Measurements from ENCODE around the gene MTERF4.

The MTERF4 gene

DNA sequence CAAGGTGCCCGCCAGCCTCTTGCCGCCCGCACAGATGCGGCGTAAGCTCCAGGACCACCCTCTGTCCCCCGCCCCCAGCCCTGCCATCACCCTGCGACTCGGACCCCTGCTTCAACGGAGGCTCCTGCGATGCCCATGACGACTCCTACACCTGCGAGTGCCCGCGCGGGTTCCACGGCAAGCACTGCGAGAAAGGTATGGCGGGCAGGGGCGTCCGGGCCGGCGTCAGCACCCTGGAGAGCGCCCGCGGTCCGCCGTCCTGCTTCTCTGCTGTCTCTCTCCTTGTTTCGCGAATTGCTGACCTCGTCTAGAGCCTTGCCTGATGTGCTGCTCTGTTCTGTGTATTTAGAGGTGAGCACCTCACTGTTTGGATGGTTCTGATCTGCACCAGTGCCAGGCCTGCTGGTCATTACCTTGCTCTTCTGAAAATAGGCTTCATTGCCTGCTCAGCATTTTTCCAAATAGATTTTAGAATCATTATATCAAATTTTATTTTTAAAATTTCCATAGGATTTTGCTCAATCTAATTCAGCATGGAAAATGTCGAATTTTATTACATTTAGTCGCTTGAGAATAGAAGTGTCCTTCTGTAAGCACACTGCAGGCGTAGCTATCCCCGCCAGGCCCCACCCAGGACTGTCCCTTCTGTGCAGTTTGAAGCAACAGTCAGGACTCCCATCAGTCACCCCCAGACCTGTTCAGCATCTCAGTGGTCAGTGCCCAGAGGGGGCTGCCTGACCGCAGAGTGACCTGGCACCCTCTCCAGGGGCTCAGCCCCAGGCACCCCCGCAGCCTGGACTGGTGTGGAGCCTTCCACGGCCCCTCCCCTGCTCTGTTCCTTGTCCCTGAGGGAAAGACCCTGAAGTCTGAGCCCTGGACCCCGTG is 52.1 kb downstream of the MTERF4 start:
- Mint-ChIP-seq H3K9me3 (no peaks in the 10 kb centered on the region), H3K27me3 (no peaks in the 10 kb centered on the region), H3K27ac (no peak overlapping the region), H3K36me3 (peaks cover 65% of the 10 kb centered on the region), H3K4me3 (no peak overlapping the region), H3K4me1 (no peaks in the 10 kb centered on the region)
- ATAC-seq: no peak

DNA sequence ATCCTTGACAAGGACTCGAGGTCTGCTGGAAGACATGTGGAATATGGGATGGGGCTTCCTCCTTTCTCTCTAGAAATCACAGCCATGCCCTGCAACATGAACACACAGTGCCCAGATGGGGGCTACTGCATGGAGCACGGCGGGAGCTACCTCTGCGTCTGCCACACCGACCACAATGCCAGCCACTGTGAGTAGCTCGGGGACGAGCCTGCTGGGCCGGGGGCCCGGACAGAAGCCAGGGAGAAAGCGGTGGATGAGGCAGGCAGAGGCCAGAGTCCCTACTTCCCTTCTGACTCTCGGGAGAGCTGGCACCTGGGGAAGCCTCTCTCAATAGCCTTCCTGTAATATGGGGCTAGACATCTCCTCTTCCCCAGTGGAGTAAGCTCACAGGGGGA is 53.1 kb downstream of the MTERF4 start:
- Mint-ChIP-seq H3K27ac (no peak overlapping the region), H3K4me3 (no peak overlapping the region)

DNA sequence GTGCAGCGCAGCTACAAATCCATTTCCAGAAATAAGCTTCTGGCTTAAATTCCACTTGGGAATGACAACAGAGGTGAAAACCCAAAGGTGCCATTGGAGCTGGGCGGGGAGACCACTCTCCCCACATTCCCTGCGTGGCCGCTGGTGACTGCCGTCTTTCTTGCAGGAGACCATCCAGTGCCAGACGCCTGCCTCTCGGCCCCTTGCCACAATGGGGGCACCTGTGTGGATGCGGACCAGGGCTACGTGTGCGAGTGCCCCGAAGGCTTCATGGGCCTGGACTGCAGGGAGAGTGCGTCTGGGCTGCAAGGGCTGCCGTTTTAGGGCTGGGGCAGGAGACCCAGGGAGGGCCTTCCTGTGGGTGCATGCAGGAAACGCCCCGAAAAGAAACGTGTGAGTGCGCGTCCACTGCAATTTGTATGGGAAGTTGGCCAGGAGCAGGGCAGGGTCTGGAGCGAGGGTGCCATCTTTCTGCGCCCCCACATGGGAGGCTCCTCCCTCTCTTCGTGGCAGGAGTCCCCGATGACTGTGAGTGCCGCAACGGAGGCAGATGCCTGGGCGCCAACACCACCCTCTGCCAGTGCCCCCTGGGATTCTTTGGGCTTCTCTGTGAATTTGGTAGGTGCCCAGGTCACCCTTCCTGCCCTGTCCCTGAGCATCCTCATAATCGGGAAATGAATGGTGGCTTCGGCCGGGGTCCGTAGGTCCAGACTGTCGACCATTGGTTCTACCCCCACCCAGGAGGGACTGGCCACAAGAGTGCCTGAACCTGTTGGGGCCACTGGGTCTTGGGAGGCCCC is 53.7 kb downstream of the MTERF4 start:
- no peak overlapping the region for H3K4me3 Mint-ChIP-seq
- no peak overlapping the region for H3K27ac Mint-ChIP-seq
- no peaks in the 10 kb centered on the region for H3K27me3 Mint-ChIP-seq
- no peaks in the 10 kb centered on the region for H3K9me3 Mint-ChIP-seq
- peaks cover 63% of the 10 kb centered on the region for H3K36me3 Mint-ChIP-seq
- H3K4me1 Mint-ChIP-seq: peaks cover 6% of the 10 kb centered on the region
- no peak for ATAC-seq

More for the DNA sequence above, 53.1 kb downstream of the MTERF4 start:
- Mint-ChIP-seq H3K4me1 (peaks cover under 1% of the 10 kb centered on the region), H3K36me3 (peaks cover 59% of the 10 kb centered on the region), H3K9me3 (no peaks in the 10 kb centered on the region), H3K27me3 (no peaks in the 10 kb centered on the region)
- no peak for ATAC-seq

DNA sequence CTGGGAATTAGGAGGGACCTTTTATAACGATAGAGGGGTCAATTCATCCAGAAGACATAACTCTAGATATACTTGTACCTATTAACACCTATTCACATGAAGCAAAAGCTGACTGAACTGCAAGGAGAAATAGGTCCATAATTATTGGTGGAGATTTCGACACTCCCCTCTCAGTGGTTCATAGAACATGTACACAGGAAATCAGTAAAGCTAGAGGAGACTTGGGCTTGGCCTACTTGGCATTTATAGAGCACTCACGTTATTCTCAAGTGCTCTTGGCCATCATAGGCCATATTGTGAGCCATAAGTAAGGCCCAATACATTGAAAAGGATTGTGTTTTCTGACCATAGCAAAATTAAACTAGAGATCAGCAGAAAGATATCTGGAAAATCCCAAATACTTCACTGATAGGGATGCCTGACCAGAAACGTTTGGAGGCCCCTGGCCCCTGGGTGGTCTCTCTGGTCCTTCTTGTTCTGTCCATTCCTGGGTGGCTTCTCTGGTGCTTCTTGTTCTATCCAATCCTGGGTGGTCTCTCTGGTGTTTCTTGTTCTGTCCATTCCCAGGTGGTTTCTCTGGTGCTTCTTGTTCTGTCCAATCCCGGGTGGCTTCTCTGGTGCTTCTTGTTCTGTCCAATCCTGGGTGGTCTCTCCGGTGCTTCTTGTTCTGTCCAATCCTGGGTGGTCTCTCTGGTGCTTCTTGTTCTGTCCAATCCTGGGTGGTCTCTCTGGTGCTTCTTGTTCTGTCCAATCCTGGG is 54.7 kb downstream of the MTERF4 start:
- H3K36me3 Mint-ChIP-seq: peaks cover 67% of the 10 kb centered on the region
- H3K27me3 Mint-ChIP-seq: no peaks in the 10 kb centered on the region
- H3K9me3 Mint-ChIP-seq: no peaks in the 10 kb centered on the region
- no peak overlapping the region for H3K27ac Mint-ChIP-seq
- H3K4me3 Mint-ChIP-seq: no peak overlapping the region
- H3K4me1 Mint-ChIP-seq: peaks cover 16% of the 10 kb centered on the region
- ATAC-seq: no peak
